ENCODE measurements around the gene BTBD1.

The BTBD1 gene

DNA sequence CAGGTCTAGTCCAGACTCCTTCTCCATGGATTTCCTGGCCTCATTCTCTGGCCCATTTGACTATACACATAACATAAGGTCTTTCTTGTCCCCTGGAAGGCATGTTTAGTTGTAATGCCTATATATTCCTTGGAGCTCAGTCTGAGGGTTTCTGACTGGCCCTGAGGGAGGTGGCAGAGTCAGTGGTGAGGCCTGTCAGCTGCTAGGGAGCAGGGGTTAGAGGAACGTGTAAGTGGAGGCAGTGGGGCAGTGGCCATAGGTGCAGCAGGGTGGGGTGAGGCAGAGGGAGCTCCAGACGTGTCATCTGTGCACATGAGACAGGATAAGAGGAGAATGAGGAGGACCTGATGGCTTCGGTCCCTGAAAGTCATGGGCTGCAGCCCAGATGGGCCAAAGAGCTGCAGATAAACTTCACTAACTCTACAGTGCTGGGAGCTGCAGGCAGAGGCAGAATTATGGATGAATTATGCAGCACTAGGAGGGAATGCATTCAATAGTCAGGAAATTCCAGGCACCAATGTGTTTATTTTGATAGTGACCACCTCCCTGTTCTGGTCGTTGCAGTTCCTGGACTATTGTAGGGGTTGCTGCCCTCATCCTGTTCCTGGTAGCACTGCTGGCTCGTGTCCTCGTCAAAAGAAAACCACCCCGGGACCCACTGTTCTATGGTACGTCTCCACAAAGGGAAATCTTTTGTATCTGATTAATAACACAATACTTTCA, 45.3 kb upstream of the BTBD1 start:
- WGBS (ENCODE audit: insufficient coverage), result 73% methylated on average over 4 of the region's 8 CpGs
- Histone ChIP-seq H3K27ac (ENCODE audit: insufficient read depth in 1 of 2, low read depth in 1 of 2, low read length in 2 of 2, poor library complexity in 1 of 2, severe bottlenecking in 2 of 2) (no peak overlapping the region), H3K27me3 (replicated peaks in 2 of 5; ENCODE audit: control insufficient read depth in 4 of 5, insufficient read depth in 5 of 5, low read length in 4 of 5) (peaks cover 0 to 10% (median 0%) of the 10 kb centered on the region in 5 experiments), H3K4me1 (ENCODE audit: control extremely low read depth in 1 of 4, control insufficient read depth in 4 of 4, insufficient read depth in 4 of 4, low read length in 3 of 4) (peaks cover 5 to 24% (median 22%) of the 10 kb centered on the region in 4 experiments), H3K9me3 (ENCODE audit: control extremely low read depth in 1 of 5, control insufficient read depth in 4 of 5, insufficient read depth in 2 of 5, low read depth in 1 of 5, low read length in 4 of 5) (no peaks in the 10 kb centered on the region), H3K36me3 (ENCODE audit: control insufficient read depth in 4 of 4, insufficient read depth in 4 of 4, low read length in 3 of 4) (peaks cover 0 to 7% (median 0%) of the 10 kb centered on the region in 4 experiments), H3K4me3 (ENCODE audit: control insufficient read depth in 1 of 7, extremely low read depth in 1 of 7, insufficient read depth in 4 of 7, low read depth in 2 of 7, low read length in 6 of 7) (no peak overlapping the region)
- POLR2A ChIA-PET, result no interaction called here
- CTCF ChIA-PET, result interaction anchor here (0.8 kb wide), 1 partner anchor 101 kb away, joined by 3 read pairs; the partner anchor contains the start of gene C15orf40
- DNase-seq, result no peak

GRCh38 chr15:83111149-83111548, 44.1 kb upstream of the BTBD1 start:
- H3K36me3 ChIP-seq (ENCODE audit: control insufficient read depth in 4 of 4, insufficient read depth in 4 of 4, low read length in 3 of 4), result peaks cover 0 to 7% (median 0%) of the 10 kb centered on the region in 4 experiments
- CTCF ChIA-PET, result no interaction called here
- WGBS (ENCODE audit: insufficient coverage), result 96% methylated on average over 2 of the region's 3 CpGs

DNA sequence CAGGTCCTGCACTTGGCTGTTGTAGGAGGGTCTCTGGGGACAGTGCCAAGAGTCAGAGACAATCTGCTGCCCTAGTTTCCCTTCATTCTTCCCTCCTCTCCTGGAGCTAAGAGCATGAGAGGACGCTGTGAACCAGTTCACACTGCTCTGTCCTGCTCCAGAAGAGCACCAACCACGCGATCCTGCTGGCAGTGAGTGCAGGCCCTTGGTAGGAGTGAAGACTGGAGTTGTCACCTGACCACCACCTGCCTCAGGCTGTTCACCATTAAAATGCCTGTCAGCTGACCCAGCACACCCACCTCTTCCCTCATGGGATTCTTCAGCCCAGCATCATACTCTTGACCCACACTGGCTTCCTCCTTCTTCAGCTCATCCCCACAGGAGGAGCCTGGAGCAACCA, 43.3 kb upstream of the BTBD1 start:
- ChIA-PET CTCF (no interaction called here), POLR2A (no interaction called here)
- Histone ChIP-seq H3K27me3 (replicated peaks in 2 of 5; ENCODE audit: control insufficient read depth in 4 of 5, insufficient read depth in 5 of 5, low read length in 4 of 5) (peaks cover 0 to 10% (median 0%) of the 10 kb centered on the region in 5 experiments), H3K36me3 (ENCODE audit: control insufficient read depth in 4 of 4, insufficient read depth in 4 of 4, low read length in 3 of 4) (peaks cover 0 to 7% (median 0%) of the 10 kb centered on the region in 4 experiments), H3K9me3 (ENCODE audit: control extremely low read depth in 1 of 5, control insufficient read depth in 4 of 5, insufficient read depth in 2 of 5, low read depth in 1 of 5, low read length in 4 of 5) (no peaks in the 10 kb centered on the region), H3K4me3 (ENCODE audit: control insufficient read depth in 1 of 7, extremely low read depth in 1 of 7, insufficient read depth in 4 of 7, low read depth in 2 of 7, low read length in 6 of 7) (no peak overlapping the region), H3K27ac (ENCODE audit: insufficient read depth in 1 of 2, low read depth in 1 of 2, low read length in 2 of 2, poor library complexity in 1 of 2, severe bottlenecking in 2 of 2) (no peak overlapping the region), H3K4me1 (ENCODE audit: control extremely low read depth in 1 of 4, control insufficient read depth in 4 of 4, insufficient read depth in 4 of 4, low read length in 3 of 4) (peaks cover 5 to 32% (median 29%) of the 10 kb centered on the region in 4 experiments)
- DNase-seq, result no peak
- 93% methylated on average over 3 of the region's 3 CpGs for WGBS (ENCODE audit: insufficient coverage)

More at GRCh38 chr15:83111149-83111548, 44.1 kb upstream of the BTBD1 start:
- POLR2A ChIA-PET, result no interaction called here
- Histone ChIP-seq H3K27me3 (replicated peaks in 2 of 5; ENCODE audit: control insufficient read depth in 4 of 5, insufficient read depth in 5 of 5, low read length in 4 of 5) (peaks cover 0 to 10% (median 0%) of the 10 kb centered on the region in 5 experiments), H3K27ac (ENCODE audit: insufficient read depth in 1 of 2, low read depth in 1 of 2, low read length in 2 of 2, poor library complexity in 1 of 2, severe bottlenecking in 2 of 2) (no peak overlapping the region), H3K4me1 (ENCODE audit: control extremely low read depth in 1 of 4, control insufficient read depth in 4 of 4, insufficient read depth in 4 of 4, low read length in 3 of 4) (peaks cover 5 to 32% (median 29%) of the 10 kb centered on the region in 4 experiments), H3K4me3 (ENCODE audit: control insufficient read depth in 1 of 7, extremely low read depth in 1 of 7, insufficient read depth in 4 of 7, low read depth in 2 of 7, low read length in 6 of 7) (no peak overlapping the region), H3K9me3 (ENCODE audit: control extremely low read depth in 1 of 5, control insufficient read depth in 4 of 5, insufficient read depth in 2 of 5, low read depth in 1 of 5, low read length in 4 of 5) (no peaks in the 10 kb centered on the region)
- no peak for DNase-seq

- Histone ChIP-seq H3K9me3 (ENCODE audit: control extremely low read depth in 1 of 5, control insufficient read depth in 4 of 5, insufficient read depth in 2 of 5, low read depth in 1 of 5, low read length in 4 of 5) (no peaks in the 10 kb centered on the region), H3K36me3 (ENCODE audit: control insufficient read depth in 4 of 4, insufficient read depth in 4 of 4, low read length in 3 of 4) (peaks cover 0 to 7% (median 0%) of the 10 kb centered on the region in 4 experiments), H3K27ac (ENCODE audit: insufficient read depth in 1 of 2, low read depth in 1 of 2, low read length in 2 of 2, poor library complexity in 1 of 2, severe bottlenecking in 2 of 2) (no peak overlapping the region), H3K27me3 (replicated peaks in 2 of 5; ENCODE audit: control insufficient read depth in 4 of 5, insufficient read depth in 5 of 5, low read length in 4 of 5) (peaks cover 0 to 10% (median 0%) of the 10 kb centered on the region in 5 experiments), H3K4me3 (ENCODE audit: control insufficient read depth in 1 of 7, extremely low read depth in 1 of 7, insufficient read depth in 4 of 7, low read depth in 2 of 7, low read length in 6 of 7) (no peak overlapping the region), H3K4me1 (ENCODE audit: control extremely low read depth in 1 of 4, control insufficient read depth in 4 of 4, insufficient read depth in 4 of 4, low read length in 3 of 4) (peaks cover 5 to 32% (median 29%) of the 10 kb centered on the region in 4 experiments)
- DNase-seq, result no peak
- ChIA-PET POLR2A (interaction anchor here (2.8 kb wide), 1 partner anchor 42 kb away, joined by 14 read pairs; the partner anchor contains the start of gene BTBD1), CTCF (interaction anchor here (1.0 to 1.7 kb wide), 4 partner anchors 12 to 95 kb away, joined by 3 to 7 read pairs (median 4); no protein-coding TSS in a partner anchor)
- 93% methylated on average over 12 of the region's 12 CpGs for WGBS (ENCODE audit: insufficient coverage)
Observed at GRCh38 chr15:83109532-83109931, 42.5 kb upstream of the BTBD1 start.

DNA sequence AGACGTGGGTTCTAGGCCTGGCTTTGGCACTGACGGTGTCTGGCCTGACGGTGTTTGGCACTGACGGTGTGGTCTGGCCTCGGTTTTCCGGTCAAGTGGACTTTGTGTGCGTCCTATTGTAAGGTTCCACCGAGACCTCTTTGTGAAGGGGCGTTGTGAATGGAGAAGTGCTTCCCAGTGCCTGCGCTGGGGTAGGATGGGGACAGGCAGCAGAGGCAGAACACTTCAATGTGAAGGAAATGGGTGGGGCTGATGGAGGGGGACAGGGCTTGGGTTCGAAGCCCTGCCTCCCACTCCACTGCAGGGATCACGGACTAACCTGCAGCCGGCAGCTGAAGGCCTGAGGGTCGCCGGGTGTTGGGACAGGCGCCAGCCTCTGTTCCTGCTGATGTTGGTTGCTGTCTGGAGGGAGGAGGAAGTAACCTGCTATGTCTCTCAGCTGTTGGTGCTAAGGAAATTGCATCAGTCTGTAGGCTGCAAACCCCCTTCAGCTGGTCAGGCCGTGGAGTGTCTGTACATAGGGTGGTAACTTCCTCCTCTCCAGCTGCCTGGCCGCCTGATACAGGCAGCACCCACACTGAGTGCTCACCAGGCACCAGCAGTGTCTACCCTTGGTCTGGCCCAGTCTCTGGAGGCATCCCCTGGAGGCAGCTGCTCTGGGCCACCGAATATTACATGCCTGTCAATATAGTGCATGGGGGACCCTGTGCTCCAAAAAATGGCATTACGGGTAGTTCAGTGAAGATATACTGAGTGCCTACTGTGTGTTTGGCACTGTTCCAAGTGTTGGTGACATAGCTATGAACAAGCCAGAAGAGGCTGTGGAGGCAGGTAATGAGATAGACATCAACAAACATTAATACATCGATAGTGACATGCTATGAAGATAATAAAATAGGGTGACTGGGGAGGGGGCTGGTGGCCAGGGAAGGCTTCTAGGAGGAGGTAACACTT, 41.5 kb upstream of the BTBD1 start:
- DNase-seq, result peak; percentile 86 to 97 (median 95)
- Histone ChIP-seq H3K27ac (ENCODE audit: insufficient read depth in 1 of 2, low read depth in 1 of 2, low read length in 2 of 2, poor library complexity in 1 of 2, severe bottlenecking in 2 of 2) (no peak overlapping the region), H3K36me3 (ENCODE audit: control insufficient read depth in 4 of 4, insufficient read depth in 4 of 4, low read length in 3 of 4) (no peaks in the 10 kb centered on the region), H3K27me3 (replicated peaks in 2 of 5; ENCODE audit: control insufficient read depth in 4 of 5, insufficient read depth in 5 of 5, low read length in 4 of 5) (peaks cover 0 to 10% (median 0%) of the 10 kb centered on the region in 5 experiments), H3K4me1 (ENCODE audit: control extremely low read depth in 1 of 4, control insufficient read depth in 4 of 4, insufficient read depth in 4 of 4, low read length in 3 of 4) (peaks cover 5 to 32% (median 29%) of the 10 kb centered on the region in 4 experiments), H3K9me3 (ENCODE audit: control extremely low read depth in 1 of 5, control insufficient read depth in 4 of 5, insufficient read depth in 2 of 5, low read depth in 1 of 5, low read length in 4 of 5) (no peaks in the 10 kb centered on the region), H3K4me3 (ENCODE audit: control insufficient read depth in 1 of 7, extremely low read depth in 1 of 7, insufficient read depth in 4 of 7, low read depth in 2 of 7, low read length in 6 of 7) (peak overlapping the region; percentile 28 to 80 (median 67))
- ChIA-PET POLR2A (interaction anchor here (0.6 to 2.8 kb wide), 7 partner anchors 8 to 99 kb away, joined by 3 to 14 read pairs (median 4); partner anchors contain the start of genes BTBD1 and HDGFL3), CTCF (interaction anchor here (0.8 to 2.3 kb wide), 7 partner anchors 11 to 98 kb away, joined by 3 to 7 read pairs (median 5); no protein-coding TSS in a partner anchor)
- 3% methylated on average over 19 of the region's 21 CpGs for WGBS (ENCODE audit: insufficient coverage)

DNA sequence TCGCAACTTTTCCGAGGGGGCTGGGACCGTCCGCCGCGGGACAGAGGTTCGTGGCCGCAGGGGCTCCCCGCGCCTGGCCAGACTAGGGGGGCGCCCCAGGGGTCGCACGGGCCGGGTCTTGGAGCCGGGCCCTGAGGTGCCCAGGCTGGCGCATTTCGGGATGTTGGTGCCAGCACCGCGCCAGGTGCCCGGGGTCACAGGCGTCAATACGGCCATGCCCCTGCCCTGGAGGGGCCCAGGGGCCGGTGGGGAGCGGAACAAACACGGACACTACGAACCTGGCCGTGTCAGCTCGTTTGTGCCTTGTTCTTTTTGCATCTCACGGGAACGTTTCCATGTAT, 40.8 kb upstream of the BTBD1 start:
- Histone ChIP-seq H3K36me3 (ENCODE audit: control insufficient read depth in 4 of 4, insufficient read depth in 4 of 4, low read length in 3 of 4) (no peaks in the 10 kb centered on the region), H3K27ac (ENCODE audit: insufficient read depth in 1 of 2, low read depth in 1 of 2, low read length in 2 of 2, poor library complexity in 1 of 2, severe bottlenecking in 2 of 2) (no peak overlapping the region), H3K9me3 (ENCODE audit: control extremely low read depth in 1 of 5, control insufficient read depth in 4 of 5, insufficient read depth in 2 of 5, low read depth in 1 of 5, low read length in 4 of 5) (no peaks in the 10 kb centered on the region), H3K27me3 (replicated peaks in 2 of 5; ENCODE audit: control insufficient read depth in 4 of 5, insufficient read depth in 5 of 5, low read length in 4 of 5) (peaks cover 0 to 10% (median 0%) of the 10 kb centered on the region in 5 experiments), H3K4me3 (ENCODE audit: control insufficient read depth in 1 of 7, extremely low read depth in 1 of 7, insufficient read depth in 4 of 7, low read depth in 2 of 7, low read length in 6 of 7) (peak overlapping the region; percentile 28 to 80 (median 67)), H3K4me1 (ENCODE audit: control extremely low read depth in 1 of 4, control insufficient read depth in 4 of 4, insufficient read depth in 4 of 4, low read length in 3 of 4) (peaks cover 5 to 32% (median 29%) of the 10 kb centered on the region in 4 experiments)
- POLR2A ChIA-PET, result interaction anchor here (0.6 to 2.8 kb wide), 5 partner anchors 40 to 1468 kb away, joined by 3 to 14 read pairs (median 6); partner anchors contain the start of genes BTBD1 and HDGFL3
- CTCF ChIA-PET, result interaction anchor here (1.1 to 2.3 kb wide), 3 partner anchors 10 to 99 kb away, joined by 3 to 5 read pairs (median 5); no protein-coding TSS in a partner anchor
- no peak for DNase-seq
- WGBS (ENCODE audit: insufficient coverage), result 0% methylated on average over 24 of the region's 30 CpGs
